ENCODE data around the gene MC5R.

The MC5R gene

GRCh38 chr18:13872373-13872772 is 48.4 kb downstream of the MC5R start:
- Histone ChIP-seq H4K20me1 (ENCODE audit: insufficient read depth) (no peaks in the 10 kb centered on the region), H3K27ac (no peak overlapping the region), H3K4me1 (ENCODE audit: low read depth, poor library complexity, severe bottlenecking) (no peaks in the 10 kb centered on the region), H3K79me2 (ENCODE audit: insufficient read depth, low read depth) (no peaks in the 10 kb centered on the region), H3K36me3 (ENCODE audit: insufficient read depth) (no peaks in the 10 kb centered on the region), H3K4me3 (IDR thresholded peaks at IDR 0.05; ENCODE audit: insufficient read depth, low read depth, low read length) (no peak overlapping the region), H3K27me3 (ENCODE audit: insufficient read depth, low read depth) (no peaks in the 10 kb centered on the region), H3K4me2 (no peak overlapping the region), H2AFZ (ENCODE audit: low read depth) (no peak overlapping the region), H3K9ac (no peak overlapping the region)
- TF ChIP-seq, protein P1, sequence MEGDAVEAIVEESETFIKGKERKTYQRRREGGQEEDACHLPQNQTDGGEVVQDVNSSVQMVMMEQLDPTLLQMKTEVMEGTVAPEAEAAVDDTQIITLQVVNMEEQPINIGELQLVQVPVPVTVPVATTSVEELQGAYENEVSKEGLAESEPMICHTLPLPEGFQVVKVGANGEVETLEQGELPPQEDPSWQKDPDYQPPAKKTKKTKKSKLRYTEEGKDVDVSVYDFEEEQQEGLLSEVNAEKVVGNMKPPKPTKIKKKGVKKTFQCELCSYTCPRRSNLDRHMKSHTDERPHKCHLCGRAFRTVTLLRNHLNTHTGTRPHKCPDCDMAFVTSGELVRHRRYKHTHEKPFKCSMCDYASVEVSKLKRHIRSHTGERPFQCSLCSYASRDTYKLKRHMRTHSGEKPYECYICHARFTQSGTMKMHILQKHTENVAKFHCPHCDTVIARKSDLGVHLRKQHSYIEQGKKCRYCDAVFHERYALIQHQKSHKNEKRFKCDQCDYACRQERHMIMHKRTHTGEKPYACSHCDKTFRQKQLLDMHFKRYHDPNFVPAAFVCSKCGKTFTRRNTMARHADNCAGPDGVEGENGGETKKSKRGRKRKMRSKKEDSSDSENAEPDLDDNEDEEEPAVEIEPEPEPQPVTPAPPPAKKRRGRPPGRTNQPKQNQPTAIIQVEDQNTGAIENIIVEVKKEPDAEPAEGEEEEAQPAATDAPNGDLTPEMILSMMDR (conservative IDR thresholded peaks at IDR 0.05; ENCODE audit: low read depth, low read length) = no peak

DNA sequence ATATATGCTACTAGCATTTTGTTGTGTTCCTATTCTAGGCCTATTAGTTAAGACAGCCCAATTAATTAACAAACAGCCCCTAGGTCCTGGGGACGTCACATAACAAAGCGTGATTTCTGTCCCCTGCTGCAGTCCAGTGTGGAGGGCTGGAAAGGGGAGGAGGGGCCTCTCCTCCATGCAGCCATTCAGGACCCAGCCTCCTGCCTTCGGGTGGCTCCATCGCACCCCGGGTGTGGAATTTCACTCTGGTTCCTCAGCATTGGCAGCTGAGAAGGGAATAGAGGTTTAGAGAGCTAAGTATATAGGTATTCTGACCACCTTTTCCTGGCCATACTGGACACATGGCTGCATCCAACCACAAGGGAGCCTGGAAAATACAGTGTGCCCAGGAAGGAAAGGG is 49.0 kb downstream of the MC5R start:
- TF ChIP-seq, protein P1 (conservative IDR thresholded peaks at IDR 0.05; ENCODE audit: low read depth, low read length) = no peak
- Histone ChIP-seq H3K27ac (no peak overlapping the region), H2AFZ (ENCODE audit: low read depth) (no peak overlapping the region), H3K9ac (no peak overlapping the region), H3K4me2 (no peak overlapping the region), H3K79me2 (ENCODE audit: insufficient read depth, low read depth) (no peaks in the 10 kb centered on the region), H4K20me1 (ENCODE audit: insufficient read depth) (no peaks in the 10 kb centered on the region), H3K27me3 (ENCODE audit: insufficient read depth, low read depth) (no peaks in the 10 kb centered on the region), H3K4me3 (IDR thresholded peaks at IDR 0.05; ENCODE audit: insufficient read depth, low read depth, low read length) (no peak overlapping the region), H3K4me1 (ENCODE audit: low read depth, poor library complexity, severe bottlenecking) (no peaks in the 10 kb centered on the region), H3K36me3 (ENCODE audit: insufficient read depth) (no peaks in the 10 kb centered on the region)

DNA sequence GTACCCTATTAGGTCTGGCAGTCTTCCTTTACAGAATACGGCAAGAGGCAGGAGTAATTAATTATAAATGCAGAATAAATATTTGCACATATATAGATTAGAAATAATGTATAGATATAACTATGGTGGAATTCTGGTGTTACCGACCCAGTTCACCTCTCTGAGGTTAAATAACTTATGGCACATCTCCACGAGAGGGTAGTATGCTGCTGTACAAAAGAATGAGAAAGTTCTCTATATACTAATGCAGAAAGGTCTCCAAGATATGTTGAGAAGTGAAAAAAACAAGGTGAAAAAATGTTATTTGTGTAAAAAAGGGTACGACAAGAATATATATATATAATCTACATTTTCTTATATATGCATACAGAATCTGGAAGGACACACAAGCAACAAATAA is 50.6 kb downstream of the MC5R start:
- Histone ChIP-seq H3K4me1 (ENCODE audit: low read depth, poor library complexity, severe bottlenecking) (no peaks in the 10 kb centered on the region), H3K9ac (no peak overlapping the region), H3K4me3 (IDR thresholded peaks at IDR 0.05; ENCODE audit: insufficient read depth, low read depth, low read length) (no peak overlapping the region), H3K27me3 (ENCODE audit: insufficient read depth, low read depth) (no peaks in the 10 kb centered on the region), H3K79me2 (ENCODE audit: insufficient read depth, low read depth) (no peaks in the 10 kb centered on the region), H2AFZ (ENCODE audit: low read depth) (no peak overlapping the region), H3K4me2 (no peak overlapping the region), H4K20me1 (ENCODE audit: insufficient read depth) (no peaks in the 10 kb centered on the region), H3K27ac (no peak overlapping the region), H3K36me3 (ENCODE audit: insufficient read depth) (no peaks in the 10 kb centered on the region)
- TF ChIP-seq, protein P1 (conservative IDR thresholded peaks at IDR 0.05; ENCODE audit: low read depth, low read length) = no peak

All from KMS-11 (cell line).